Fibroblast of mammary gland (primary cell): ENCODE data around the gene SEMA6B.

Experiments
- DNase-seq: peaks from one replicate; pipeline ENCODE4 v3.0.0-alpha.2; 2010; ENCODE audit warnings: low read depth
- H3K4me3 ChIP-seq: 2 replicates; pipeline ENCODE4 v1.5.1; 2011; ENCODE audit warnings: low read depth, mild to moderate bottlenecking, low read length, moderate library complexity; ENCODE audit not compliant: control insufficient read depth
- TF ChIP-seq, protein P1 (sequence below): conservative IDR thresholded peaks from 2 replicates; pipeline ENCODE4 v1.5.1; 2011; ENCODE audit warnings: low read depth, low read length, inconsistent platforms; ENCODE audit not compliant: control insufficient read depth, insufficient read depth

Gene SEMA6B

DNA sequence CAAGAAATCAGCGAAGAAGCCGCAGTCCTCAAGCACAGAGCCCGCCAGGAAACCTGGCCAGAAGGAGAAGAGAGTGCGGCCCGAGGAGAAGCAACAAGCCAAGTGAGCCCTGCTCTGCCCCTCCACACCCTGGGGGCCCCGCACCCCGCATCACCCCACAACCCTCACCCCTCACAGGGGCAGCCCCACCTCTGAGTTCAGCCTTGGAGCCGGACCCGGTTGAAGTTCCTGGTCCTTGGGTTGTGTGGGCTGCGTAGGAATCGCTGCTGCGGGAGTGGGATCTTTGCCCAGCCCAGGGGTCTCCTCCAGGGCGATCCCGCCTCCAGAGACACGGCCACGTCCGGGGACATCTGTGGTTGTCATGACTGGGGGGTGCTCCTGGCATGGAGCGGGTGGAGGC lies 63.2 kb downstream of the SEMA6B start:
- H3K4me3 ChIP-seq: no peak overlapping the region
- no peak for DNase-seq
- TF ChIP-seq, protein P1, sequence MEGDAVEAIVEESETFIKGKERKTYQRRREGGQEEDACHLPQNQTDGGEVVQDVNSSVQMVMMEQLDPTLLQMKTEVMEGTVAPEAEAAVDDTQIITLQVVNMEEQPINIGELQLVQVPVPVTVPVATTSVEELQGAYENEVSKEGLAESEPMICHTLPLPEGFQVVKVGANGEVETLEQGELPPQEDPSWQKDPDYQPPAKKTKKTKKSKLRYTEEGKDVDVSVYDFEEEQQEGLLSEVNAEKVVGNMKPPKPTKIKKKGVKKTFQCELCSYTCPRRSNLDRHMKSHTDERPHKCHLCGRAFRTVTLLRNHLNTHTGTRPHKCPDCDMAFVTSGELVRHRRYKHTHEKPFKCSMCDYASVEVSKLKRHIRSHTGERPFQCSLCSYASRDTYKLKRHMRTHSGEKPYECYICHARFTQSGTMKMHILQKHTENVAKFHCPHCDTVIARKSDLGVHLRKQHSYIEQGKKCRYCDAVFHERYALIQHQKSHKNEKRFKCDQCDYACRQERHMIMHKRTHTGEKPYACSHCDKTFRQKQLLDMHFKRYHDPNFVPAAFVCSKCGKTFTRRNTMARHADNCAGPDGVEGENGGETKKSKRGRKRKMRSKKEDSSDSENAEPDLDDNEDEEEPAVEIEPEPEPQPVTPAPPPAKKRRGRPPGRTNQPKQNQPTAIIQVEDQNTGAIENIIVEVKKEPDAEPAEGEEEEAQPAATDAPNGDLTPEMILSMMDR: no peak

DNA sequence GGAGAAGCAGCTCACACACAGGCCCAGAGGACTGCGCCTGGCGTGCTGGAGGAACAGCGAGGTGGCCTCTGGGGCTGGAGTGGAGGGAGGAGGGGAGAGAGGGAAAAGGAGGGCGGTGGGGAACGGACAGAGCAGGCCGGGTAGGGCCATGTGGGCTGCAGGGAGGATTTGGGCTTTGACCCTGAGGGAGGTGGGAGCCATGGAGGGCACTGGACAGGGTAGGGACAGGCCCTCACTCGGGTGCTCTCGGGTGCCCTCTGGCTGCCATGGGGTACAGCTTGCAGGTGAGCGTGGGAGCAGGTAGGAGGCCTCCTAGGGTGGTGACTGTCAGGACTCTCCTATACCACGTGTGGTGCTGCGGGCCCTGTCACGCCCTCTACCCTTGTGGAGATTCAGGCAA lies 64.0 kb downstream of the SEMA6B start:
- no peak overlapping the region for H3K4me3 ChIP-seq
- DNase-seq: no peak
- TF ChIP-seq, protein P1: no peak

DNA sequence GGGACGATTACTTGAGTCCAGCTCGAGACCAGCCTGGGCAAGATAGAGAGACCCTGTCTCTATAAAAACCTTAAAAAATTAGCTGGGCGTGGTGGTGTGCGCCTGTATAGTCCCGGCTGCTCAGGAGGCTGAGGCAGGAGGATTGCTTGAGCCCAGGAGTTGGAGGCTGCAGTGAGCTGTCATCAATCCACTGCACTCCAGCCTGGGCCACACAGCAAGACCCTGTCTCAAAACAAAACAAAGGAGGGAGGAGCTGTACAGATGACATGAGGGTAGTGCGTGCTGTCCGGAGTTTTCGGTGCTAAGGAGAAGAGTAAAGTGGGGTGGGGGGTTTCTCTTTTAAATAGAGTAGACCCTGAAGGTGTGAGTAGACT lies 64.8 kb downstream of the SEMA6B start:
- no peak for DNase-seq
- TF ChIP-seq, protein P1: no peak
- no peak overlapping the region for H3K4me3 ChIP-seq

DNA sequence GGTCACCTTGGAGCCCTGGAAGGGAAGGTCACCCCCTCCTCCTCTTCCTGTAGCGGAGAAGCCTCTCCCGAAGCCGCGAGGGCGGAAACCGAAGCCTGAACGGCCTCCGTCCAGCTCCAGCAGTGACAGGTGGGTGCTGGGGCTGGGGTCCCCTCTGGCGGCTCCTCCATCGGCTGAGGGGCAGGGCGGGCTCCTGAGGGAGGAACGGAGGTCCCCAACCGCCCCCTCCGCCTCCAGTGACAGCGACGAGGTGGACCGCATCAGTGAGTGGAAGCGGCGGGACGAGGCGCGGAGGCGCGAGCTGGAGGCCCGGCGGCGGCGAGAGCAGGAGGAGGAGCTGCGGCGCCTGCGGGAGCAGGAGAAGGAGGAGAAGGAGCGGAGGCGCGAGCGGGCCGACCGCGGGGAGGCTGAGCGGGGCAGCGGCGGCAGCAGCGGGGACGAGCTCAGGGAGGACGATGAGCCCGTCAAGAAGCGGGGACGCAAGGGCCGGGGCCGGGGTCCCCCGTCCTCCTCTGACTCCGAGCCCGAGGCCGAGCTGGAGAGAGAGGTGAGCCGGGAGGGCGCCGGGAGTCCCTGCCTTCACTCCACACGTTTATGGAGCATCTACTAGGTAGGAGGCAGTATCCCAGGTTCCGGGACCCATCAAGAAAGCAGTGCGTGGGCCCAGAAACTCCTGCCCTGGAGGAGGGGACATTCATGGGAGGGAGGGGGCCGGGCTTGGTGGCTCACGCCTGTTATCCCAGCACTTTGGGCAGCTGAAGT lies 65.4 kb downstream of the SEMA6B start:
- no peak for DNase-seq
- TF ChIP-seq, protein P1: no peak
- H3K4me3 ChIP-seq: no peak overlapping the region

DNA sequence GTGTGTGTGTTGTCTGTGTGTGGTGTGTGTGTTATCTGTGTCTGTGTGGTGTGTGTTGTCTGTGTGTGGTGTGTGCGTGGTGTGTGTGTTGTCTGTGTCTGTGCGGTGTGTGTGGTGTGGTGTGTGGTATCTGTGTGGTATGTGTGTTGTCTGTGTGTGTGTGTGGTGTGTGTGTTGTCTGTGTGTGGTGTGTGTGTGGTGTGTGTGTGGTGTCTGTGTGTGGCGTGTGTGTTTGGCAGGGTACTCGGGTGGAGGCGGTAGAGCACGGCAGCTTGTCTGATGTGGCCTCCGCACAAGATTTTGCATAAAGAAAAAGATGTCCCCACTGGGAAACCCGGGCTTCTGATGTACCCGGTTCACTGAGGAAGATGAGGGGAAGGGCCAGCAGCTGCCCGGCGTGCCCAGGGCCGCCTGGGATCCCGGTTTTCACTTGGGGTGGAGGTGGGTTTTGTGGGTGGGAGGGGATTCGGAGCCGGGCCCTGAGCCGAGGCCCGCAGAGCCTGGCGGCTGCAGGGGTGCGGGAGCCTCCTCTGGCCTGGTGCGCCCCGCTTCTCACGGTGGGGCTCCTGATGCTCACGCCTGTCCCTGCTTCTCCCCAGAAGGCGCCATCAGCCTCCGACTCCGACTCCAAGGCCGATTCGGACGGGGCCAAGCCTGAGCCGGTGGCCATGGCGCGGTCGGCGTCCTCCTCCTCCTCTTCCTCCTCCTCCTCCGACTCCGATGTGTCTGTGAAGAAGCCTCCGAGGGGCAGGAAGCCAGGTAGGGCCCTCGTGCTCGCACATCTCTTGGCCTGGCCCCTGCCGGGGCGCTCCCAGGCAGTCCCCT lies 66.2 kb downstream of the SEMA6B start:
- DNase-seq: no peak
- TF ChIP-seq, protein P1: no peak
- H3K4me3 ChIP-seq: no peak overlapping the region
